ENCODE measurements around the gene ADORA1.

DNA sequence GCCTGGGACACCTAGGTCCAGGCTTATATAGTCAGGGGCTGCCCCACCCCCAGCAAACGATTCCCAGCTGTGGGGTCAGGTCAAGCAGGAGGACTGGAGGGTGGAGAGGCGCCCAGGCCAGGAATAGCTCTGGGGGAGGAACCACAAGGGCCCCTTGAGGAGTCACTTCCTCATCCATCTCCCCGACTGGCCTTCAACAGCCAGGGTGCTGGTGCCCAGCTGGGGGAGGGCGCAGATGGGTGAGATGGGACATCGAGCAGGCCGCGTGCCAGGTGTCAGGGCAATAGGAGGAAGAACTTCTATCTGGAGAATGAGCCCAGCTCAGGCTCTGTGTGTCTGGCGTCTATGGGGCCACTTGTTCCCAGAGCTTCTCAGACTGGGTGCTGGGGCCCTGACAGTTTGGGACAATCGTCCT lies 48.3 kb downstream of the ADORA1 start:
- TF ChIP-seq ZNF292 (tag by site-specific recombination; IDR thresholded peaks at IDR 0.05; ENCODE audit: borderline replicate concordance, low read depth) (no peak), YY1 (tag by site-specific recombination; IDR thresholded peaks at IDR 0.05) (no peak)
- TF ChIP-seq, protein P1, sequence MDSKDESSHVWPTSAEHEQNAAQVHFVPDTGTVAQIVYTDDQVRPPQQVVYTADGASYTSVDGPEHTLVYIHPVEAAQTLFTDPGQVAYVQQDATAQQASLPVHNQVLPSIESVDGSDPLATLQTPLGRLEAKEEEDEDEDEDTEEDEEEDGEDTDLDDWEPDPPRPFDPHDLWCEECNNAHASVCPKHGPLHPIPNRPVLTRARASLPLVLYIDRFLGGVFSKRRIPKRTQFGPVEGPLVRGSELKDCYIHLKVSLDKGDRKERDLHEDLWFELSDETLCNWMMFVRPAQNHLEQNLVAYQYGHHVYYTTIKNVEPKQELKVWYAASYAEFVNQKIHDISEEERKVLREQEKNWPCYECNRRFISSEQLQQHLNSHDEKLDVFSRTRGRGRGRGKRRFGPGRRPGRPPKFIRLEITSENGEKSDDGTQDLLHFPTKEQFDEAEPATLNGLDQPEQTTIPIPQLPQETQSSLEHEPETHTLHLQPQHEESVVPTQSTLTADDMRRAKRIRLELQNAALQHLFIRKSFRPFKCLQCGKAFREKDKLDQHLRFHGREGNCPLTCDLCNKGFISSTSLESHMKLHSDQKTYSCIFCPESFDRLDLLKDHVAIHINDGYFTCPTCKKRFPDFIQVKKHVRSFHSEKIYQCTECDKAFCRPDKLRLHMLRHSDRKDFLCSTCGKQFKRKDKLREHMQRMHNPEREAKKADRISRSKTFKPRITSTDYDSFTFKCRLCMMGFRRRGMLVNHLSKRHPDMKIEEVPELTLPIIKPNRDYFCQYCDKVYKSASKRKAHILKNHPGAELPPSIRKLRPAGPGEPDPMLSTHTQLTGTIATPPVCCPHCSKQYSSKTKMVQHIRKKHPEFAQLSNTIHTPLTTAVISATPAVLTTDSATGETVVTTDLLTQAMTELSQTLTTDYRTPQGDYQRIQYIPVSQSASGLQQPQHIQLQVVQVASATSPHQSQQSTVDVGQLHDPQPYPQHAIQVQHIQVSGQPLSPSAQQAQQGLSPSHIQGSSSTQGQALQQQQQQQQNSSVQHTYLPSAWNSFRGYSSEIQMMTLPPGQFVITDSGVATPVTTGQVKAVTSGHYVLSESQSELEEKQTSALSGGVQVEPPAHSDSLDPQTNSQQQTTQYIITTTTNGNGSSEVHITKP (tag by site-specific recombination; IDR thresholded peaks at IDR 0.05) = no peak

Data from HEK293 (cell line).